ENCODE measurements around the gene GRIP1.

GRCh38 chr12:66600903-66601302, 78.0 kb downstream of the GRIP1 start:
- TF ChIP-seq, protein P1, sequence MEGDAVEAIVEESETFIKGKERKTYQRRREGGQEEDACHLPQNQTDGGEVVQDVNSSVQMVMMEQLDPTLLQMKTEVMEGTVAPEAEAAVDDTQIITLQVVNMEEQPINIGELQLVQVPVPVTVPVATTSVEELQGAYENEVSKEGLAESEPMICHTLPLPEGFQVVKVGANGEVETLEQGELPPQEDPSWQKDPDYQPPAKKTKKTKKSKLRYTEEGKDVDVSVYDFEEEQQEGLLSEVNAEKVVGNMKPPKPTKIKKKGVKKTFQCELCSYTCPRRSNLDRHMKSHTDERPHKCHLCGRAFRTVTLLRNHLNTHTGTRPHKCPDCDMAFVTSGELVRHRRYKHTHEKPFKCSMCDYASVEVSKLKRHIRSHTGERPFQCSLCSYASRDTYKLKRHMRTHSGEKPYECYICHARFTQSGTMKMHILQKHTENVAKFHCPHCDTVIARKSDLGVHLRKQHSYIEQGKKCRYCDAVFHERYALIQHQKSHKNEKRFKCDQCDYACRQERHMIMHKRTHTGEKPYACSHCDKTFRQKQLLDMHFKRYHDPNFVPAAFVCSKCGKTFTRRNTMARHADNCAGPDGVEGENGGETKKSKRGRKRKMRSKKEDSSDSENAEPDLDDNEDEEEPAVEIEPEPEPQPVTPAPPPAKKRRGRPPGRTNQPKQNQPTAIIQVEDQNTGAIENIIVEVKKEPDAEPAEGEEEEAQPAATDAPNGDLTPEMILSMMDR (IDR thresholded peaks at IDR 0.05) = no peak
- no peak for TF ChIP-seq EP300 (IDR thresholded peaks at IDR 0.05)
- no peak for TF ChIP-seq POLR2AphosphoS5 (IDR thresholded peaks at IDR 0.05)
